ENCODE data around the gene SAMHD1. TPM values are rescaled to one million over a fixed set of nuclear protein-coding genes. Genes with fewer than 3 reads are reported as not detected.
A peak's percentile ranks its signal among the peaks of the same experiment; 100 is the strongest.
"Not testable (repeated sequence)": the region's sequence is repeated elsewhere in the genome, so short reads cannot be mapped to it uniquely, and the experiment has no call there.

SAMHD1 gene
- total and polyA plus RNA-seq, 2 donors (not counting 1 experiment from before 2014, with no cell fraction given), result 25.9 to 47.2 TPM

DNA sequence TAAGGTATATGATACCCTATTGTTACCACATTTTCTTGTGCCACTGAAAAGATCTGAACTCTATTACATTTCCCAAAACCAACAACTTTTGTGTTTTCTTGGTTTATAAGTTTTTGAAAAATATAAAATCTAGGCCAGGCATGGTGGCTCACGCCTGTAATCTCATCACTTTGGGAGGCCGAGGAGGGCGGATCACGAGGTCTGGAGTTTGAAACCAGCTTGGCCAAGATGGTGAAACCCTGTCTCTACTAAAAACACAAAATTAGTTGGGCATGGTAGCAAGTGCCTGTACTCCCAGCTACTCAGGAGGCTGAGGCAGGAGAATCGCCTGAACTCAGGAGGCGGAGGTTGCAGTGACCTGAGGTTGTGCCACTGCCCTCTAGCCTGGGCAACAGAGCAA lies 34.3 kb downstream of the SAMHD1 start:
- TF ChIP-seq EZH2 (IDR thresholded peaks at IDR 0.05; ENCODE audit: low read length, missing control alignments), result no peak
- TF ChIP-seq, protein P1, sequence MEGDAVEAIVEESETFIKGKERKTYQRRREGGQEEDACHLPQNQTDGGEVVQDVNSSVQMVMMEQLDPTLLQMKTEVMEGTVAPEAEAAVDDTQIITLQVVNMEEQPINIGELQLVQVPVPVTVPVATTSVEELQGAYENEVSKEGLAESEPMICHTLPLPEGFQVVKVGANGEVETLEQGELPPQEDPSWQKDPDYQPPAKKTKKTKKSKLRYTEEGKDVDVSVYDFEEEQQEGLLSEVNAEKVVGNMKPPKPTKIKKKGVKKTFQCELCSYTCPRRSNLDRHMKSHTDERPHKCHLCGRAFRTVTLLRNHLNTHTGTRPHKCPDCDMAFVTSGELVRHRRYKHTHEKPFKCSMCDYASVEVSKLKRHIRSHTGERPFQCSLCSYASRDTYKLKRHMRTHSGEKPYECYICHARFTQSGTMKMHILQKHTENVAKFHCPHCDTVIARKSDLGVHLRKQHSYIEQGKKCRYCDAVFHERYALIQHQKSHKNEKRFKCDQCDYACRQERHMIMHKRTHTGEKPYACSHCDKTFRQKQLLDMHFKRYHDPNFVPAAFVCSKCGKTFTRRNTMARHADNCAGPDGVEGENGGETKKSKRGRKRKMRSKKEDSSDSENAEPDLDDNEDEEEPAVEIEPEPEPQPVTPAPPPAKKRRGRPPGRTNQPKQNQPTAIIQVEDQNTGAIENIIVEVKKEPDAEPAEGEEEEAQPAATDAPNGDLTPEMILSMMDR (conservative IDR thresholded peaks at IDR 0.05 in 1 of 2, IDR thresholded peaks at IDR 0.05 in 1 of 2; ENCODE audit: low read depth in 1 of 2, low read length in 2 of 2), result no peak
- Histone ChIP-seq H3K9ac (ENCODE audit: insufficient read depth, low read length) (no peak overlapping the region), H3K4me2 (ENCODE audit: extremely low read depth, insufficient read depth, low read length) (no peak overlapping the region), H3K79me2 (ENCODE audit: control insufficient read depth, insufficient read depth, low read length) (no peaks in the 10 kb centered on the region), H2AFZ (ENCODE audit: low read length) (no peak overlapping the region), H3K4me3 (replicated peaks in 1 of 4; ENCODE audit: control extremely low read depth in 1 of 4, insufficient read depth in 1 of 4, low read depth in 3 of 4, low read length in 4 of 4) (no peak overlapping the region), H4K20me1 (ENCODE audit: control insufficient read depth, extremely low read depth, insufficient read depth, low read length) (no peaks in the 10 kb centered on the region), H3K36me3 (ENCODE audit: control insufficient read depth, insufficient read depth, low read length) (no peaks in the 10 kb centered on the region), H3K4me1 (ENCODE audit: control insufficient read depth, extremely low read depth, insufficient read depth, low read length) (no peaks in the 10 kb centered on the region), H3K27me3 (ENCODE audit: control insufficient read depth, insufficient read depth, low read length) (no peaks in the 10 kb centered on the region), H3K27ac (ENCODE audit: insufficient read depth, low read length) (no peak overlapping the region), H3K9me3 (ENCODE audit: control insufficient read depth, insufficient read depth, low read depth, low read length) (no peaks in the 10 kb centered on the region)
- no peak for DNase-seq (ENCODE audit: low read depth in 2 of 2)

- Histone ChIP-seq H3K9ac (ENCODE audit: insufficient read depth, low read length) (no peak overlapping the region), H3K4me2 (ENCODE audit: extremely low read depth, insufficient read depth, low read length) (no peak overlapping the region), H3K27me3 (ENCODE audit: control insufficient read depth, insufficient read depth, low read length) (no peaks in the 10 kb centered on the region), H3K79me2 (ENCODE audit: control insufficient read depth, insufficient read depth, low read length) (no peaks in the 10 kb centered on the region), H4K20me1 (ENCODE audit: control insufficient read depth, extremely low read depth, insufficient read depth, low read length) (no peaks in the 10 kb centered on the region), H2AFZ (ENCODE audit: low read length) (no peak overlapping the region), H3K4me1 (ENCODE audit: control insufficient read depth, extremely low read depth, insufficient read depth, low read length) (no peaks in the 10 kb centered on the region), H3K9me3 (ENCODE audit: control insufficient read depth, insufficient read depth, low read depth, low read length) (no peaks in the 10 kb centered on the region), H3K4me3 (replicated peaks in 1 of 4; ENCODE audit: control extremely low read depth in 1 of 4, insufficient read depth in 1 of 4, low read depth in 3 of 4, low read length in 4 of 4) (no peak overlapping the region), H3K27ac (ENCODE audit: insufficient read depth, low read length) (no peak overlapping the region), H3K36me3 (ENCODE audit: control insufficient read depth, insufficient read depth, low read length) (no peaks in the 10 kb centered on the region)
- no peak for DNase-seq (ENCODE audit: low read depth in 2 of 2)
- TF ChIP-seq EZH2 (IDR thresholded peaks at IDR 0.05; ENCODE audit: low read length, missing control alignments), result no peak
- TF ChIP-seq, protein P1 (conservative IDR thresholded peaks at IDR 0.05 in 1 of 2, IDR thresholded peaks at IDR 0.05 in 1 of 2; ENCODE audit: low read depth in 1 of 2, low read length in 2 of 2), result no peak
Observed at GRCh38 chr20:36916199-36916598, 35.3 kb downstream of the SAMHD1 start.

DNA sequence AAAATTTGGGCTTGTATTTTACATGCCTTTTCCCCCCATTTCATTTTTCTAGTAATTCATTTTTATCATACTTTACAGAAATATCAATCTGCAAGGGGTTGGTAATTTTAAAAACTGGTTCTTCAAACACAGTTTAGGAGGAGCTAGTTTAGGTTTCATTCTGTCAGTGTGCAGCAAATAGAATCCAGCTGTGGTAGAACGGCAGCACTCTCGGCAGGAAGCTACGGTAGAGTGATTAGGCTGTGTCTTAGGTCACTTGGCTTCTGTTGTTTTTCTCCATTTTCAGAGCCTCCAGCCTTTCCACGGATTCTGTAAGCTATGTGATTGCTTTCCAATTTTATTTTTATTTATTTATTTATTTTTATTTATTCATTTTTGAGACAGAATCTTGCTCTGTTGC lies 42.9 kb downstream of the SAMHD1 start:
- Histone ChIP-seq H2AFZ (ENCODE audit: low read length) (no peak overlapping the region), H3K9me3 (ENCODE audit: control insufficient read depth, insufficient read depth, low read depth, low read length) (no peaks in the 10 kb centered on the region), H3K4me3 (replicated peaks in 1 of 4; ENCODE audit: control extremely low read depth in 1 of 4, insufficient read depth in 1 of 4, low read depth in 3 of 4, low read length in 4 of 4) (no peak overlapping the region), H3K4me2 (ENCODE audit: extremely low read depth, insufficient read depth, low read length) (no peak overlapping the region), H3K36me3 (ENCODE audit: control insufficient read depth, insufficient read depth, low read length) (no peaks in the 10 kb centered on the region), H4K20me1 (ENCODE audit: control insufficient read depth, extremely low read depth, insufficient read depth, low read length) (no peaks in the 10 kb centered on the region), H3K27me3 (ENCODE audit: control insufficient read depth, insufficient read depth, low read length) (no peaks in the 10 kb centered on the region), H3K79me2 (ENCODE audit: control insufficient read depth, insufficient read depth, low read length) (no peaks in the 10 kb centered on the region), H3K4me1 (ENCODE audit: control insufficient read depth, extremely low read depth, insufficient read depth, low read length) (no peaks in the 10 kb centered on the region), H3K9ac (ENCODE audit: insufficient read depth, low read length) (no peak overlapping the region), H3K27ac (ENCODE audit: insufficient read depth, low read length) (no peak overlapping the region)
- TF ChIP-seq, protein P1 (conservative IDR thresholded peaks at IDR 0.05 in 1 of 2, IDR thresholded peaks at IDR 0.05 in 1 of 2; ENCODE audit: low read depth in 1 of 2, low read length in 2 of 2), result no peak
- TF ChIP-seq EZH2 (IDR thresholded peaks at IDR 0.05; ENCODE audit: low read length, missing control alignments), result no peak
- DNase-seq (ENCODE audit: low read depth in 2 of 2), result peak in 1 of 2 donors; percentile 52

GRCh38 chr20:36906086-36906485 lies 45.4 kb downstream of the SAMHD1 start:
- H3K9me3 ChIP-seq (ENCODE audit: control insufficient read depth, insufficient read depth, low read depth, low read length); H3K79me2 ChIP-seq (ENCODE audit: control insufficient read depth, insufficient read depth, low read length); H4K20me1 ChIP-seq (ENCODE audit: control insufficient read depth, extremely low read depth, insufficient read depth, low read length); H3K4me2 ChIP-seq (ENCODE audit: extremely low read depth, insufficient read depth, low read length); H2AFZ ChIP-seq (ENCODE audit: low read length); H3K4me3 ChIP-seq (replicated peaks in 1 of 4; ENCODE audit: control extremely low read depth in 1 of 4, insufficient read depth in 1 of 4, low read depth in 3 of 4, low read length in 4 of 4); H3K27me3 ChIP-seq (ENCODE audit: control insufficient read depth, insufficient read depth, low read length); H3K27ac ChIP-seq (ENCODE audit: insufficient read depth, low read length); H3K9ac ChIP-seq (ENCODE audit: insufficient read depth, low read length); H3K36me3 ChIP-seq (ENCODE audit: control insufficient read depth, insufficient read depth, low read length); DNase-seq (ENCODE audit: low read depth in 2 of 2); H3K4me1 ChIP-seq (ENCODE audit: control insufficient read depth, extremely low read depth, insufficient read depth, low read length): not testable (repeated sequence)

DNA sequence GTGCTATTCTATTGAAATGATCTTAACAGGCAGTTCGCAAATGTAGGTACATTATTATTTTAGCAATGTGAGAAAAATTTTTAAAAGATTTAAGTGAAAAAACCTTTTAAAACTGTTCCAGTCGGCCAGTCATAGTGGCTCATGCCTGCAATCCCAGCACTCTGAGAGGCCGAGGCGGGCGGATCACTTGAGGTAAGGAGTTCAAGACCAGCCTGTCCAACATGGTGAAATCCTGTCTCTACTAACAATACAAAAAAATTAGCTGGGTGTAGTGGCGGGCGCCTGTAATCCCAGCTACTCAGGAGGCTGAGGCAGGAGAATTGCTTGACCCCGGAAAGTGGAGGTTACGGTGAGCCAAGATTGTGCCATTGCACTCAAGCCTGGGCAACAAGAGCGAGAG lies 45.9 kb downstream of the SAMHD1 start:
- not testable (repeated sequence) for H3K9me3 ChIP-seq (ENCODE audit: control insufficient read depth, insufficient read depth, low read depth, low read length); H3K36me3 ChIP-seq (ENCODE audit: control insufficient read depth, insufficient read depth, low read length); H3K27me3 ChIP-seq (ENCODE audit: control insufficient read depth, insufficient read depth, low read length); DNase-seq (ENCODE audit: low read depth in 2 of 2); H3K4me2 ChIP-seq (ENCODE audit: extremely low read depth, insufficient read depth, low read length); H3K79me2 ChIP-seq (ENCODE audit: control insufficient read depth, insufficient read depth, low read length); H4K20me1 ChIP-seq (ENCODE audit: control insufficient read depth, extremely low read depth, insufficient read depth, low read length); H2AFZ ChIP-seq (ENCODE audit: low read length); H3K4me3 ChIP-seq (replicated peaks in 1 of 4; ENCODE audit: control extremely low read depth in 1 of 4, insufficient read depth in 1 of 4, low read depth in 3 of 4, low read length in 4 of 4); H3K9ac ChIP-seq (ENCODE audit: insufficient read depth, low read length); H3K4me1 ChIP-seq (ENCODE audit: control insufficient read depth, extremely low read depth, insufficient read depth, low read length); H3K27ac ChIP-seq (ENCODE audit: insufficient read depth, low read length)

Data from fibroblast of lung (primary cell).